ENCODE measurements around the gene PITX3. TPM values are rescaled to one million over a fixed set of nuclear protein-coding genes. Genes with fewer than 3 reads are reported as not detected.

The PITX3 gene
- total and polyA plus RNA-seq, 10 of the 15 experiments (the other 5 are each of a cell fraction or from before 2014, with no cell fraction given), result not detected

GRCh38 chr10:102241444-102242117 is at the start of gene PITX3 (continued):
- TF ChIP-seq, protein P1, sequence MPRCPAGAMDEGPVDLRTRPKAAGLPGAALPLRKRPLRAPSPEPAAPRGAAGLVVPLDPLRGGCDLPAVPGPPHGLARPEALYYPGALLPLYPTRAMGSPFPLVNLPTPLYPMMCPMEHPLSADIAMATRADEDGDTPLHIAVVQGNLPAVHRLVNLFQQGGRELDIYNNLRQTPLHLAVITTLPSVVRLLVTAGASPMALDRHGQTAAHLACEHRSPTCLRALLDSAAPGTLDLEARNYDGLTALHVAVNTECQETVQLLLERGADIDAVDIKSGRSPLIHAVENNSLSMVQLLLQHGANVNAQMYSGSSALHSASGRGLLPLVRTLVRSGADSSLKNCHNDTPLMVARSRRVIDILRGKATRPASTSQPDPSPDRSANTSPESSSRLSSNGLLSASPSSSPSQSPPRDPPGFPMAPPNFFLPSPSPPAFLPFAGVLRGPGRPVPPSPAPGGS (IDR thresholded peaks at IDR 0.05; ENCODE audit: borderline replicate concordance, insufficient read depth, low read depth, low read length, poor library complexity, severe bottlenecking), result no peak
- TF ChIP-seq IRF3 (IDR thresholded peaks at IDR 0.05), result no peak
- TF ChIP-seq CREB1 (IDR thresholded peaks at IDR 0.05; ENCODE audit: low read depth), result peak; percentile 24; the same call in 1 of the 2 replicates
- TF ChIP-seq KAT2A (conservative IDR thresholded peaks at IDR 0.05; ENCODE audit: control insufficient read depth, low read depth, low read length), result no peak
- TF ChIP-seq USF1 (IDR thresholded peaks at IDR 0.05; ENCODE audit: borderline replicate concordance, extremely low read length, insufficient read depth, low read depth, low read length), result peak; percentile 74
- TF ChIP-seq, protein P2, sequence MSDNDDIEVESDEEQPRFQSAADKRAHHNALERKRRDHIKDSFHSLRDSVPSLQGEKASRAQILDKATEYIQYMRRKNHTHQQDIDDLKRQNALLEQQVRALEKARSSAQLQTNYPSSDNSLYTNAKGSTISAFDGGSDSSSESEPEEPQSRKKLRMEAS (IDR thresholded peaks at IDR 0.05; ENCODE audit: low read depth, low read length), result peak; percentile 70; the same call in 1 of the 2 replicates
- no peak for TF ChIP-seq ZNF384 (IDR thresholded peaks at IDR 0.05; ENCODE audit: borderline replicate concordance, low read depth, low read length)

All from GM12878 (cell line).